Kidney (tissue), 14 donors: ENCODE data around the gene H2BK1. TPM values are rescaled to one million over a fixed set of nuclear protein-coding genes. Genes with fewer than 3 reads are reported as not detected.

Source experiments
- DNase-seq, 5 donors: peaks; one replicate each; pipeline ENCODE4 v3.0.0-alpha.2; 2013 to 2020
- FAIRE-seq: peaks from 2 replicates; lab custom pipeline; 2012; peaks lifted over from hg19 to GRCh38; lab: Jason Lieb, UNC
- H3K27ac ChIP-seq, 2 donors: one replicate each; pipeline ENCODE4 v1.7.0; 2013; ENCODE audit warnings: low read depth in 2 of 2, low read length in 2 of 2, inconsistent platforms in 1 of 2
- H3K27me3 ChIP-seq: one replicate; pipeline ENCODE4 v1.7.1; 2013; ENCODE audit warnings: low read length, inconsistent platforms; ENCODE audit not compliant: control insufficient read depth, insufficient read depth
- H3K36me3 ChIP-seq, 3 donors: one replicate each; pipeline versions ENCODE4 v1.7.0 to v1.7.1; 2013; ENCODE audit warnings: low read length in 3 of 3, control low read depth in 1 of 3, inconsistent platforms in 1 of 3; ENCODE audit not compliant: insufficient read depth in 3 of 3, control insufficient read depth in 2 of 3
- H3K4me1 ChIP-seq, 3 donors: one replicate each; pipeline versions ENCODE4 v1.7.0 to v1.7.1; 2013; ENCODE audit warnings: low read length in 3 of 3, inconsistent platforms in 1 of 3, low read depth in 1 of 3; ENCODE audit not compliant: control insufficient read depth in 2 of 3, insufficient read depth in 2 of 3
- H3K4me3 ChIP-seq, 3 donors: one replicate each; pipeline versions ENCODE4 v1.7.0 to v1.8.1; 2013; ENCODE audit warnings: low read length in 3 of 3, control low read depth in 1 of 3, inconsistent platforms in 1 of 3
- H3K9ac ChIP-seq, 3 donors: one replicate each; pipeline versions ENCODE4 v1.7.0 to v1.7.1; 2013; ENCODE audit warnings: low read length in 3 of 3, control low read depth in 1 of 3, inconsistent platforms in 1 of 3
- H3K9me3 ChIP-seq, 3 donors: one replicate each; pipeline versions ENCODE4 v1.7.0 to v1.7.1; 2013; ENCODE audit warnings: low read length in 3 of 3, control low read depth in 1 of 3, inconsistent platforms in 1 of 3; ENCODE audit not compliant: control insufficient read depth in 2 of 3, insufficient read depth in 1 of 3
- CTCF ChIP-seq: IDR thresholded peaks from 3 replicates; pipeline ENCODE4 v1.5.1; 2012; ENCODE audit warnings: mild to moderate bottlenecking, moderate library complexity, borderline replicate concordance; ENCODE audit not compliant: insufficient read depth; ENCODE audit errors: extremely low read depth
- intact Hi-C: fragments of 100-400 bp; cut with DNase I; formaldehyde crosslinking; loops from one replicate; pipeline ENCODE4 v1.11.1; 2022
- polyA plus RNA-seq: library from polyadenylated mRNA; stranded (reverse); fragments of 350-450 nt; fragmentation: Illumina TruSeq; extraction: RNeasy Lipid Tissue Mini Kit (QIAGEN cat#74804); gene quantifications from one replicate; pipeline ENCODE4 v1.2.3, GENCODE V29; 2014; ENCODE audit warnings: low read depth, low replicate concordance; ENCODE audit not compliant: insufficient read depth
- total RNA-seq: library from RNA; stranded (reverse); fragmentation: NEBNext Ultra II Directional; extraction: Animal tissue kit (Norgen Biotek cat#: 25700); gene quantifications from one replicate; pipeline ENCODE4 v1.2.1, GENCODE V29; 2021
- donor health status: control.
- donor health status: control.
- donor health status: control.
- donor health status: control.
- donor health status: control.
- donor health status: DM: yes; HTN: yes; CAD: no.
- donor health status: Normal renal cell carcinoma (clear cell type).

The H2BK1 gene
- total and polyA plus RNA-seq, 2 donors from 2014 or later, result not detected

- peak; percentile 100 for TF ChIP-seq CTCF
- Histone ChIP-seq H3K9ac (no peak overlapping the region), H3K9me3 (no peaks in the 10 kb centered on the region), H3K4me1 (peaks cover 0 to 4% (median 0%) of the 10 kb centered on the region in 3 donors), H3K36me3 (no peaks in the 10 kb centered on the region), H3K27me3 (peaks cover 22% of the 10 kb centered on the region), H3K27ac (no peak overlapping the region), H3K4me3 (no peak overlapping the region)
- intact Hi-C loops, result no loop called here
- DNase-seq (peak; percentile 78 to 92 (median 86)), FAIRE-seq (peak; percentile 82)
These were observed 37.8 kb downstream of the H2BK1 start for GRCh38 chr7:151172273-151173141.

- peaks cover 0 to 8% (median 0%) of the 10 kb centered on the region in 3 donors for H3K4me1 ChIP-seq
- no peak for TF ChIP-seq CTCF
- FAIRE-seq (no peak), DNase-seq (no peak)
- no peak overlapping the region for H3K27ac ChIP-seq
- H3K4me3 ChIP-seq, result no peak overlapping the region
- H3K9me3 ChIP-seq, result no peaks in the 10 kb centered on the region
- H3K9ac ChIP-seq, result no peak overlapping the region
- intact Hi-C loops, result no loop called here
- peaks cover 47% of the 10 kb centered on the region for H3K27me3 ChIP-seq
- H3K36me3 ChIP-seq, result no peaks in the 10 kb centered on the region
These were observed 41.5 kb downstream of the H2BK1 start for GRCh38 chr7:151168787-151169162.

GRCh38 chr7:151168003-151168786 is 42.1 kb downstream of the H2BK1 start:
- intact Hi-C loops, result no loop called here
- peak in 4 of 5 donors; percentile 44 to 70 (median 52) for DNase-seq

More at GRCh38 chr7:151168003-151168786, 42.1 kb downstream of the H2BK1 start:
- Histone ChIP-seq H3K36me3 (no peaks in the 10 kb centered on the region), H3K4me1 (peaks cover 0 to 8% (median 0%) of the 10 kb centered on the region in 3 donors), H3K27ac (no peak overlapping the region), H3K4me3 (no peak overlapping the region), H3K9ac (no peak overlapping the region), H3K9me3 (no peaks in the 10 kb centered on the region), H3K27me3 (peaks cover 50% of the 10 kb centered on the region)
- FAIRE-seq, result no peak
- peak; percentile 46 for TF ChIP-seq CTCF
